Adrenal gland (tissue), 12 donors: ENCODE results near the gene MAST4. TPM values are rescaled to one million over a fixed set of nuclear protein-coding genes. Genes with fewer than 3 reads are reported as not detected.

Experiments
- DNase-seq, 7 donors: peaks; one replicate each; pipeline ENCODE4 v3.0.0-alpha.2; 2019 to 2020
- H3K27ac ChIP-seq, 5 donors: fragments of 200-600 bp; sonication (generic) in 4 of 5; 1 replicate in 3 of 5; 2 replicates in 2 of 5; pipeline versions ENCODE4 v1.5.1 to v1.8.0; 2016 to 2020; ENCODE audit warnings: mild to moderate bottlenecking in 1 of 5
- H3K27me3 ChIP-seq: fragments of 200-600 bp; 2 replicates; pipeline ENCODE4 v1.8.0; 2021
- H3K36me3 ChIP-seq, 2 donors: fragments of 200-600 bp; replicated peaks in 1 of 2; 1 replicate in 1 of 2; 2 replicates in 1 of 2; pipeline versions ENCODE4 v1.5.1 to v1.8.0; 2018 to 2022
- H3K4me1 ChIP-seq, 2 donors: fragments of 200-600 bp; replicated peaks in 1 of 2; 1 replicate in 1 of 2; 2 replicates in 1 of 2; pipeline versions ENCODE4 v1.5.1 to v1.8.0; 2018 to 2021
- H3K4me3 ChIP-seq, 4 donors: fragments of 200-600 bp; sonication (generic) in 3 of 4; one replicate each; pipeline ENCODE4 v1.5.1; 2016 to 2018
- H3K9me3 ChIP-seq, 3 donors: fragments of 200-600 bp; sonication (generic) in 1 of 3; replicated peaks in 1 of 3; 1 replicate in 2 of 3; 2 replicates in 1 of 3; pipeline versions ENCODE4 v1.5.1 to v1.8.0; 2016 to 2021
- POLR2A ChIP-seq, 2 donors: fragments of 450-650 bp; IDR thresholded peaks; one replicate each; pipeline ENCODE4 v1.6.1; 2017; ENCODE audit warnings: antibody characterized with exemption in 2 of 2, mild to moderate bottlenecking in 2 of 2, moderate library complexity in 1 of 2
- WGBS, 4 donors: extraction: QIAGEN DNeasy Blood & Tissue Kit in 2 of 4; methylation state at CpG; one replicate each; pipeline versions ENCODE4 v1.1.5 to v1.1.7; 2013 to 2017; 5-methylcytosine and 5-hydroxymethylcytosine counted together
- intact Hi-C, 2 donors: fragments of 100-400 bp; cut with DNase I; formaldehyde crosslinking; loops; one replicate each; pipeline versions ENCODE4 v1.14.1 to v1.15.0; 2022 to 2023
- polyA plus RNA-seq, 3 donors: library from polyadenylated mRNA; stranded (reverse); fragments of 200-250 nt in 2 of 3; fragments of 350-450 nt in 1 of 3; fragmentation: Illumina TruSeq in 1 of 3; extraction: RNeasy Lipid Tissue Mini Kit (QIAGEN cat#74804) in 1 of 3; gene quantifications; one replicate each; pipeline ENCODE4 v1.2.3, GENCODE V29; 2013 to 2014
- total RNA-seq, 9 donors: library from RNA; depleted of rRNA in 4 of 9; stranded (reverse); fragments of >200 nt in 4 of 9; fragments of 120-200 nt in 1 of 9; fragmentation: NEBNext Ultra II Directional in 1 of 9; extraction: Animal tissue kit (Norgen Biotek cat#: 25700) in 1 of 9; gene quantifications; one replicate each; pipeline versions ENCODE4 v1.1.0 to v1.2.4, GENCODE V29; 2013 to 2023
- TF ChIP-seq, protein P1 (sequence below), 6 experiments: fragments of 450-650 bp in 4 of 6; fragments of 200-600 bp in 2 of 6; sonication (generic) in 1 of 6; IDR thresholded peaks; 1 replicate in 5 of 6; 2 replicates in 1 of 6; pipeline versions ENCODE4 v1.5.1 to v1.8.0; 2016 to 2021; ENCODE audit warnings: antibody characterized with exemption in 6 of 6, mild to moderate bottlenecking in 2 of 6, moderate library complexity in 1 of 6
- donor health status: healthy with polysubstance abuse.
- donor health status: Bipolar disorder and iron deficiency.
- donor health status: DM: yes; HTN: yes; CAD: no.
- donor health status: DM: no; HTN: no; CAD: no.
- donor health status: DM: no; HTN: no; CAD: no.
- donor health status: DM: yes; HTN: yes; CAD: no.

MAST4 gene
- total and polyA plus RNA-seq, 12 donors = 12.3 to 95.0 (median 42.8) TPM

DNA sequence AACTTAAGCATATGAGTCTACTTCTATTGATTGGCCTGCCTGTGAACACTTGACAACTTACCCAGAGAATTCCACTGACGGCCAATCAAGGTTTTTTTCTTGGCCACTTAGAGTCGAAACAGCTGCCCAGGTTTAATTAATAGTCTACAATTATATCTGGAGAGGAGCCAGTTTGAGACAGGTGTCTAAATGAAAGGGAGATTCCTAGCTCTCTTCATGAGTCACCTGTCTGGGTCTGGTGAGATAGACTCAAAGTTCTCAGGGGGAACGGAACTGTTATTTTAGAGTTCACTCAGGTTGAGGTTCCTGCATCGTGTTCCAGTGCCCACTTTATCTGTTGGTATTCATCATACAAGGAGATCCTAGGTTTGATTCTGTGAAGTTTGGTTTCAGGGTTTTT lies 489.4 kb downstream of the MAST4 start:
- no peaks in the 10 kb centered on the region for H3K4me1 ChIP-seq
- H3K9me3 ChIP-seq = no peaks in the 10 kb centered on the region
- no peak for DNase-seq
- H3K27me3 ChIP-seq = no peaks in the 10 kb centered on the region
- no peaks in the 10 kb centered on the region for H3K36me3 ChIP-seq
- no peak overlapping the region for H3K27ac ChIP-seq
- WGBS, 4 donors = 89 to 96% (median 92%) methylated on average over 4 of the region's 4 CpGs
- no peak for TF ChIP-seq POLR2A (IDR thresholded peaks at IDR 0.05)
- TF ChIP-seq, protein P1, sequence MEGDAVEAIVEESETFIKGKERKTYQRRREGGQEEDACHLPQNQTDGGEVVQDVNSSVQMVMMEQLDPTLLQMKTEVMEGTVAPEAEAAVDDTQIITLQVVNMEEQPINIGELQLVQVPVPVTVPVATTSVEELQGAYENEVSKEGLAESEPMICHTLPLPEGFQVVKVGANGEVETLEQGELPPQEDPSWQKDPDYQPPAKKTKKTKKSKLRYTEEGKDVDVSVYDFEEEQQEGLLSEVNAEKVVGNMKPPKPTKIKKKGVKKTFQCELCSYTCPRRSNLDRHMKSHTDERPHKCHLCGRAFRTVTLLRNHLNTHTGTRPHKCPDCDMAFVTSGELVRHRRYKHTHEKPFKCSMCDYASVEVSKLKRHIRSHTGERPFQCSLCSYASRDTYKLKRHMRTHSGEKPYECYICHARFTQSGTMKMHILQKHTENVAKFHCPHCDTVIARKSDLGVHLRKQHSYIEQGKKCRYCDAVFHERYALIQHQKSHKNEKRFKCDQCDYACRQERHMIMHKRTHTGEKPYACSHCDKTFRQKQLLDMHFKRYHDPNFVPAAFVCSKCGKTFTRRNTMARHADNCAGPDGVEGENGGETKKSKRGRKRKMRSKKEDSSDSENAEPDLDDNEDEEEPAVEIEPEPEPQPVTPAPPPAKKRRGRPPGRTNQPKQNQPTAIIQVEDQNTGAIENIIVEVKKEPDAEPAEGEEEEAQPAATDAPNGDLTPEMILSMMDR (IDR thresholded peaks at IDR 0.05) = no peak
- H3K4me3 ChIP-seq = no peak overlapping the region
- intact Hi-C loops = no loop called here

GRCh38 chr5:67089200-67089725 lies 493.1 kb downstream of the MAST4 start:
- 85 to 88% (median 85%) methylated on average over 4 of the region's 4 CpGs for WGBS, 4 donors
- DNase-seq = no peak
- Histone ChIP-seq H3K4me1 (peaks cover 0 to 8% of the 10 kb centered on the region in 2 donors), H3K4me3 (no peak overlapping the region), H3K27ac (no peak overlapping the region), H3K36me3 (no peaks in the 10 kb centered on the region), H3K9me3 (no peaks in the 10 kb centered on the region), H3K27me3 (no peaks in the 10 kb centered on the region)
- TF ChIP-seq, protein P1 (IDR thresholded peaks at IDR 0.05) = no peak
- no peak for TF ChIP-seq POLR2A (IDR thresholded peaks at IDR 0.05)
- intact Hi-C loops = no loop called here

GRCh38 chr5:67090040-67090439 lies 493.8 kb downstream of the MAST4 start:
- WGBS, 4 donors = 79 to 97% (median 86%) methylated on average over 2 of the region's 2 CpGs
- H3K27me3 ChIP-seq = no peaks in the 10 kb centered on the region
- DNase-seq = no peak
- no peaks in the 10 kb centered on the region for H3K9me3 ChIP-seq
- no peaks in the 10 kb centered on the region for H3K36me3 ChIP-seq
- no peak overlapping the region for H3K4me3 ChIP-seq
- no peak overlapping the region for H3K27ac ChIP-seq
- TF ChIP-seq POLR2A (IDR thresholded peaks at IDR 0.05) = no peak
- TF ChIP-seq, protein P1 (IDR thresholded peaks at IDR 0.05) = no peak
- peaks cover 6 to 16% of the 10 kb centered on the region in 2 donors for H3K4me1 ChIP-seq
- intact Hi-C loops = no loop called here

- H3K9me3 ChIP-seq = no peaks in the 10 kb centered on the region
- no peak overlapping the region for H3K27ac ChIP-seq
- TF ChIP-seq, protein P1 (IDR thresholded peaks at IDR 0.05) = no peak
- no peak for TF ChIP-seq POLR2A (IDR thresholded peaks at IDR 0.05)
- no peaks in the 10 kb centered on the region for H3K36me3 ChIP-seq
- peaks cover 11 to 20% of the 10 kb centered on the region in 2 donors for H3K4me1 ChIP-seq
- intact Hi-C loops = no loop called here
- H3K27me3 ChIP-seq = no peaks in the 10 kb centered on the region
- DNase-seq = no peak
- no peak overlapping the region for H3K4me3 ChIP-seq
- WGBS, 4 donors = 94 to 98% (median 97%) methylated on average over 5 of the region's 5 CpGs
Observed at GRCh38 chr5:67090593-67090992, 494.4 kb downstream of the MAST4 start.
